GM12878 (cell line): ENCODE results near the gene MXI1. TPM values are rescaled to one million over a fixed set of nuclear protein-coding genes. Genes with fewer than 3 reads are reported as not detected.
"Not testable (repeated sequence)": the region's sequence is repeated elsewhere in the genome, so short reads cannot be mapped to it uniquely, and the experiment has no call there.

Experiments
- ATAC-seq: fragments of 200-7000 bp; cut with Tn5 transposase; 3 replicates; pipeline ENCODE4 v1.9.1; 2020; ENCODE audit warnings: mild to moderate bottlenecking, moderate library complexity
- BruUV-seq: library from RNA; stranded (reverse); fragments of 400-500 nt; replicated peaks from 2 replicates; lab custom pipeline; 2021; lab: Mats Ljungman, UMichigan
- CTCF ChIA-PET: fragments of 300-600 bp; sonication (Branson Sonifier 250); formaldehyde crosslinking; extraction: SDS; loops from one replicate; lab custom pipeline; 2021; ENCODE audit warnings: inconsistent platforms; lab: Yijun Ruan, JAX
- POLR2A ChIA-PET: fragments of 350-600 bp; formaldehyde crosslinking; extraction: SDS; loops from one replicate; lab custom pipeline; 2021; ENCODE audit warnings: inconsistent platforms; lab: Charles Lee
- RAD21 ChIA-PET: fragments of 300-600 bp; sonication (Branson Sonifier 250); formaldehyde crosslinking; loops from one replicate; lab custom pipeline; 2023; ENCODE audit warnings: antibody characterized with exemption; ENCODE audit not compliant: unreplicated experiment; lab: Charles Lee
- SMC1A ChIA-PET: fragments of 300-600 bp; sonication (Branson Sonifier 250); formaldehyde crosslinking; loops from one replicate; lab custom pipeline; 2023; ENCODE audit not compliant: unreplicated experiment, uncharacterized antibody; lab: Charles Lee
- DNase-seq: peaks from one replicate; pipeline ENCODE4 v3.0.0-alpha.2; 2011; ENCODE audit warnings: low read depth, low spot score
- FAIRE-seq: peaks from 3 replicates; lab custom pipeline; 2011; peaks lifted over from hg19 to GRCh38; lab: Jason Lieb, UNC
- H2AFZ ChIP-seq: 2 replicates; pipeline ENCODE4 v1.6.0; 2011; ENCODE audit warnings: low read depth, low read length, control low read depth; ENCODE audit not compliant: control insufficient read depth
- H3K27ac ChIP-seq: 2 replicates; pipeline ENCODE4 v1.5.1; 2011; ENCODE audit warnings: control low read depth; ENCODE audit not compliant: control insufficient read depth, insufficient read depth
- H3K27me3 ChIP-seq, 2 experiments: replicated peaks in 1 of 2; 2 replicates each; pipeline versions ENCODE4 v1.6.0 to v1.6.1; 2011; ENCODE audit warnings: low read length in 1 of 2; ENCODE audit not compliant: control insufficient read depth in 2 of 2, insufficient read depth in 2 of 2
- H3K36me3 ChIP-seq, 2 experiments: 2 replicates each; pipeline ENCODE4 v1.5.1; 2011; ENCODE audit warnings: low read length in 1 of 2; ENCODE audit not compliant: control insufficient read depth in 2 of 2, insufficient read depth in 2 of 2
- H3K4me1 ChIP-seq: 2 replicates; pipeline ENCODE4 v1.6.1; 2011; ENCODE audit warnings: mild to moderate bottlenecking, low read length, moderate library complexity, mixed read lengths; ENCODE audit not compliant: control insufficient read depth, insufficient read depth
- H3K4me2 ChIP-seq: 2 replicates; pipeline ENCODE4 v1.6.0; 2011; ENCODE audit warnings: control low read depth; ENCODE audit not compliant: control insufficient read depth, insufficient read depth
- H3K4me3 ChIP-seq: fragments of 200-600 bp; sonication (generic); 2 replicates; pipeline ENCODE4 v1.5.1; 2016
- H3K79me2 ChIP-seq: 2 replicates; pipeline ENCODE4 v1.6.0; 2011; ENCODE audit warnings: low read length; ENCODE audit not compliant: control insufficient read depth, insufficient read depth
- H3K9ac ChIP-seq: 2 replicates; pipeline ENCODE4 v1.8.0; 2011; ENCODE audit warnings: low read length, control low read depth, mixed read lengths; ENCODE audit not compliant: control insufficient read depth, insufficient read depth
- H3K9me3 ChIP-seq: replicated peaks from 3 replicates; pipeline ENCODE4 v1.5.1; 2011; ENCODE audit warnings: mild to moderate bottlenecking, low read length; ENCODE audit not compliant: control insufficient read depth, insufficient read depth
- H4K20me1 ChIP-seq: 2 replicates; pipeline ENCODE4 v1.6.0; 2011; ENCODE audit not compliant: control insufficient read depth, insufficient read depth
- BHLHE40 ChIP-seq, 2 experiments: fragments of 450-650 bp in 1 of 2; IDR thresholded peaks; 2 replicates each; pipeline ENCODE4 v1.6.1; 2011 to 2017; ENCODE audit warnings: low read depth in 2 of 2, borderline replicate concordance in 1 of 2, improper control_type of control experiment in 1 of 2, low read length in 1 of 2, mild to moderate bottlenecking in 1 of 2
- FOS ChIP-seq: IDR thresholded peaks from 3 replicates; pipeline ENCODE4 v1.6.1; 2011; ENCODE audit warnings: borderline replicate concordance; ENCODE audit not compliant: insufficient read length; ENCODE audit errors: extremely low read depth
- KDM1A ChIP-seq: fragments of 200-600 bp; sonication (generic); IDR thresholded peaks from 2 replicates; pipeline ENCODE4 v1.6.1; 2016; ENCODE audit warnings: borderline replicate concordance
- ZNF207 ChIP-seq: fragments of 450-650 bp; IDR thresholded peaks from 2 replicates; pipeline ENCODE4 v1.6.1; 2014; ENCODE audit warnings: antibody characterized with exemption, mild to moderate bottlenecking, borderline replicate concordance
- WGBS: methylation state at CpG from one replicate; pipeline ENCODE4 v1.1.6; 2016; ENCODE audit warnings: low lambda C conversion rate; ENCODE audit not compliant: insufficient replicate concordance, insufficient coverage; ENCODE audit errors: missing lambda C conversion rate; 5-methylcytosine and 5-hydroxymethylcytosine counted together
- in situ Hi-C: fragments of 300-500 bp; cut with MboI; formaldehyde crosslinking; loops from 9 replicates; pipeline ENCODE4 v1.14.3; 2018; ENCODE audit warnings: mixed read lengths
- intact Hi-C: fragments of 100-400 bp; cut with micrococcal nuclease; formaldehyde crosslinking; loops from one replicate; pipeline ENCODE4 v1.14.2; 2022; ENCODE audit not compliant: unreplicated experiment
- polyA plus RNA-seq, 11 experiments: library from polyadenylated mRNA; depleted of rRNA in 4 of 11; unstranded in 6 of 11; stranded (reverse) in 5 of 11; fragments of >200 nt; fragmentation: Nextera tagmentation in 4 of 11; fragmentation: Illumina TruSeq in 1 of 11; extraction: Ambion mirVana in 4 of 11; extraction: Trizol in 1 of 11; gene quantifications; 1 replicate in 1 of 11; 2 replicates in 10 of 11; pipeline versions ENCODE4 v1.2.1 to v1.2.3, GENCODE V29; 2011 to 2016; ENCODE audit warnings: inconsistent platforms in 2 of 11, missing spikeins in 2 of 11, low read depth in 1 of 11
- total RNA-seq, 4 experiments: library from RNA; depleted of rRNA in 3 of 4; stranded (reverse); fragments of >200 nt in 3 of 4; fragmentation: Illumina TruSeq in 1 of 4; extraction: Trizol in 1 of 4; gene quantifications; 2 replicates each; pipeline versions ENCODE4 v1.2.1 to v1.2.3, GENCODE V29; 2013 to 2021
- TF ChIP-seq, protein P1 (sequence below): fragments of 450-650 bp; IDR thresholded peaks from 2 replicates; pipeline ENCODE4 v1.6.1; 2017; ENCODE audit warnings: low read depth, mild to moderate bottlenecking, moderate library complexity
- TF ChIP-seq, protein P2 (sequence below): fragments of 450-650 bp; IDR thresholded peaks from 2 replicates; pipeline ENCODE4 v1.6.1; 2017; ENCODE audit warnings: mild to moderate bottlenecking, moderate library complexity

Gene MXI1
- total and polyA plus RNA-seq, 10 of the 15 experiments (the other 5 are each of a cell fraction or from before 2014, with no cell fraction given): 0.23 to 8.0 (median 0.41) TPM

DNA sequence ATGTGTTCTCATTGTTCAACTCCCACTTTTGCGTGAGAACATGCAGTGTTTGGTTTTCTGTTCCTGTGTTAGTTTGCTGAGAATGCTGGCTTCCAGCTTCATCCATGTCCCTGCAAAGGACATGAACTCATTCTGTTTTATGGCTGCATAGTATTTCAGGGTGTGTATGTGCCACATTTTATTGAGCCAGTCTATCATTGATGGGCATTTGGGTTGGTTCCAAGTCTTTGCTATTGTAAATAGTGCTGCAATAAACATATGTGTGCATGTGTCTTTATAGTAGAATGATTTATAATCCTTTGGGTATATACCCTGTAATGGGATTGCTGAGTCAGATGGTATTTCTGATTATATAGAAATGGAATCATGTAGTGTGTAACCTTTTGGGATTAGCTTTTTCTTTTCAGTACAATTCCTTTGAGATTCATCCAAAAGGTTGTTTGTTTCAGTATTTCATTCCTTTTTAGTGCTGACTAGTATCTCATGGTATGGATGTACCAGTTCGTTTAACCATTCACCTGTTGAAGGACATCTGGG, 21.7 kb upstream of the MXI1 start:
- RAD21 ChIA-PET, H3K9ac ChIP-seq, ATAC-seq, H4K20me1 ChIP-seq, H3K4me1 ChIP-seq, DNase-seq, H3K4me3 ChIP-seq, H2AFZ ChIP-seq, H3K79me2 ChIP-seq, FAIRE-seq, H3K27ac ChIP-seq, in situ Hi-C loops, H3K4me2 ChIP-seq, H3K36me3 ChIP-seq, BruUV-seq, H3K27me3 ChIP-seq, H3K9me3 ChIP-seq, POLR2A ChIA-PET, intact Hi-C loops: not testable (repeated sequence)
- ChIA-PET CTCF (interaction anchor here (0.6 to 2.2 kb wide), 2 partner anchors 42 to 48 kb away, joined by 3 to 5 read pairs; no protein-coding TSS in a partner anchor), SMC1A (interaction anchor here (1.2 kb wide), 1 partner anchor 10 kb away, joined by 4 read pairs; no protein-coding TSS in a partner anchor)
- WGBS: 45% methylated on average over 2 of the region's 2 CpGs

DNA sequence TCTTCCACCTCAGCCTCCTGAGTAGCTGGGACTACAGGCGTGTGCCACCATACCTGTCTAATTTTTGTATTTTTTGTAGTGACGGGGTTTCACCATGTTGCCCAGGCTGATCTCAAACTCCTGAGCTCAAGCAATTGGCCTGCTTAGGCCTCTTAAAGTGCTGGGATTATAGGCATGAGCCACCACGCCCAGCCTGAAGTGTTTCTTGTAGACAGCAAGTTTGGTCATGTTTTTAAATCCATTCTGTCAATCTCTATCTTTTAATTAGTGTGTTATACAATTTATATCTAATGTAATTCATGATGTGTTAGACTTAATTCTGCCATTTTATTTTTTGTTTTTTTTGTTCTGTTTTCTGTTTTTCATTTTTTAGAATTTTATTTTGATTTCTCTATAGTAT, 17.2 kb upstream of the MXI1 start:
- WGBS: 61% methylated on average over 3 of the region's 3 CpGs
- no peak overlapping the region for H2AFZ ChIP-seq
- ChIA-PET POLR2A (no interaction called here), CTCF (interaction anchor here (1.4 kb wide), 1 partner anchor 15 kb away, joined by 4 read pairs; no protein-coding TSS in a partner anchor), RAD21 (interaction anchor here (0.5 kb wide), 1 partner anchor 26 kb away, joined by 3 read pairs; no protein-coding TSS in a partner anchor), SMC1A (interaction anchor here (1.8 kb wide), 1 partner anchor 21 kb away, joined by 7 read pairs; no protein-coding TSS in a partner anchor)
- no peak for FAIRE-seq
- no peaks in the 10 kb centered on the region for H3K9me3 ChIP-seq
- no peaks in the 10 kb centered on the region for H3K79me2 ChIP-seq
- no peak for DNase-seq
- intact Hi-C loops (no loop called here), in situ Hi-C loops (no loop called here)
- no peak overlapping the region for H3K4me2 ChIP-seq
- H3K4me1 ChIP-seq: no peaks in the 10 kb centered on the region
- H3K36me3 ChIP-seq: no peaks in the 10 kb centered on the region
- H4K20me1 ChIP-seq: no peaks in the 10 kb centered on the region
- no peaks in the 10 kb centered on the region; a peak in 1 of 4 replicates for H3K27me3 ChIP-seq
- H3K27ac ChIP-seq: no peak overlapping the region
- ATAC-seq: no peak
- no peak overlapping the region for H3K4me3 ChIP-seq
- no TSS peak for BruUV-seq
- no peak overlapping the region for H3K9ac ChIP-seq
- TF ChIP-seq ZNF207 (no peak), BHLHE40 (IDR thresholded peaks at IDR 0.05; ENCODE audit: borderline replicate concordance in 1 of 2, low read depth in 2 of 2, low read length in 1 of 2) (no peak), KDM1A (no peak), FOS (no peak)
- TF ChIP-seq, protein P1, sequence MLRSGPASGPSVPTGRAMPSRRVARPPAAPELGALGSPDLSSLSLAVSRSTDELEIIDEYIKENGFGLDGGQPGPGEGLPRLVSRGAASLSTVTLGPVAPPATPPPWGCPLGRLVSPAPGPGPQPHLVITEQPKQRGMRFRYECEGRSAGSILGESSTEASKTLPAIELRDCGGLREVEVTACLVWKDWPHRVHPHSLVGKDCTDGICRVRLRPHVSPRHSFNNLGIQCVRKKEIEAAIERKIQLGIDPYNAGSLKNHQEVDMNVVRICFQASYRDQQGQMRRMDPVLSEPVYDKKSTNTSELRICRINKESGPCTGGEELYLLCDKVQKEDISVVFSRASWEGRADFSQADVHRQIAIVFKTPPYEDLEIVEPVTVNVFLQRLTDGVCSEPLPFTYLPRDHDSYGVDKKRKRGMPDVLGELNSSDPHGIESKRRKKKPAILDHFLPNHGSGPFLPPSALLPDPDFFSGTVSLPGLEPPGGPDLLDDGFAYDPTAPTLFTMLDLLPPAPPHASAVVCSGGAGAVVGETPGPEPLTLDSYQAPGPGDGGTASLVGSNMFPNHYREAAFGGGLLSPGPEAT: no peak
- TF ChIP-seq, protein P2, sequence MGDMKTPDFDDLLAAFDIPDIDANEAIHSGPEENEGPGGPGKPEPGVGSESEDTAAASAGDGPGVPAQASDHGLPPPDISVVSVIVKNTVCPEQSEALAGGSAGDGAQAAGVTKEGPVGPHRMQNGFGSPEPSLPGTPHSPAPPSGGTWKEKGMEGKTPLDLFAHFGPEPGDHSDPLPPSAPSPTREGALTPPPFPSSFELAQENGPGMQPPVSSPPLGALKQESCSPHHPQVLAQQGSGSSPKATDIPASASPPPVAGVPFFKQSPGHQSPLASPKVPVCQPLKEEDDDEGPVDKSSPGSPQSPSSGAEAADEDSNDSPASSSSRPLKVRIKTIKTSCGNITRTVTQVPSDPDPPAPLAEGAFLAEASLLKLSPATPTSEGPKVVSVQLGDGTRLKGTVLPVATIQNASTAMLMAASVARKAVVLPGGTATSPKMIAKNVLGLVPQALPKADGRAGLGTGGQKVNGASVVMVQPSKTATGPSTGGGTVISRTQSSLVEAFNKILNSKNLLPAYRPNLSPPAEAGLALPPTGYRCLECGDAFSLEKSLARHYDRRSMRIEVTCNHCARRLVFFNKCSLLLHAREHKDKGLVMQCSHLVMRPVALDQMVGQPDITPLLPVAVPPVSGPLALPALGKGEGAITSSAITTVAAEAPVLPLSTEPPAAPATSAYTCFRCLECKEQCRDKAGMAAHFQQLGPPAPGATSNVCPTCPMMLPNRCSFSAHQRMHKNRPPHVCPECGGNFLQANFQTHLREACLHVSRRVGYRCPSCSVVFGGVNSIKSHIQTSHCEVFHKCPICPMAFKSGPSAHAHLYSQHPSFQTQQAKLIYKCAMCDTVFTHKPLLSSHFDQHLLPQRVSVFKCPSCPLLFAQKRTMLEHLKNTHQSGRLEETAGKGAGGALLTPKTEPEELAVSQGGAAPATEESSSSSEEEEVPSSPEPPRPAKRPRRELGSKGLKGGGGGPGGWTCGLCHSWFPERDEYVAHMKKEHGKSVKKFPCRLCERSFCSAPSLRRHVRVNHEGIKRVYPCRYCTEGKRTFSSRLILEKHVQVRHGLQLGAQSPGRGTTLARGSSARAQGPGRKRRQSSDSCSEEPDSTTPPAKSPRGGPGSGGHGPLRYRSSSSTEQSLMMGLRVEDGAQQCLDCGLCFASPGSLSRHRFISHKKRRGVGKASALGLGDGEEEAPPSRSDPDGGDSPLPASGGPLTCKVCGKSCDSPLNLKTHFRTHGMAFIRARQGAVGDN: no peak
